IgD-negative memory B cell (primary cell): ENCODE measurements around the gene ATP5F1E. TPM values are rescaled to one million over a fixed set of nuclear protein-coding genes. Genes with fewer than 3 reads are reported as not detected.

Experiments used
- H3K27ac Mint-ChIP-seq, 3 donors: one replicate each; pipeline ENCODE4 v1.8.0; 2020 to 2022; ENCODE audit warnings: mild to moderate bottlenecking in 3 of 3, mixed read lengths in 3 of 3, moderate library complexity in 1 of 3
- H3K27me3 Mint-ChIP-seq: one replicate; pipeline ENCODE4 v1.8.0; 2021; ENCODE audit warnings: mixed read lengths
- H3K36me3 Mint-ChIP-seq: one replicate; pipeline ENCODE4 v1.8.0; 2020; ENCODE audit warnings: mild to moderate bottlenecking, mixed read lengths
- H3K4me1 Mint-ChIP-seq, 3 donors: one replicate each; pipeline ENCODE4 v1.8.0; 2020 to 2022; ENCODE audit warnings: mixed read lengths in 3 of 3, mild to moderate bottlenecking in 1 of 3
- H3K4me3 Mint-ChIP-seq, 4 donors: one replicate each; pipeline ENCODE4 v1.8.0; 2020 to 2022; ENCODE audit warnings: mild to moderate bottlenecking in 4 of 4, mixed read lengths in 4 of 4, moderate library complexity in 3 of 4
- H3K9me3 Mint-ChIP-seq, 3 donors: one replicate each; pipeline ENCODE4 v1.8.0; 2020 to 2021; ENCODE audit warnings: mixed read lengths in 3 of 3, mild to moderate bottlenecking in 1 of 3
- polyA plus RNA-seq: library from polyadenylated mRNA; unstranded; fragments of 300-500 nt; fragmentation: Illumina TruSeq; gene quantifications from one replicate; pipeline ENCODE4 v1.2.3, GENCODE V29; 2021

ATP5F1E gene
- polyA plus RNA-seq, 1 donor from 2014 or later: 103 TPM

GRCh38 chr20:59010321-59010994 is 21.7 kb downstream of the ATP5F1E start:
- H3K27me3 Mint-ChIP-seq: no peaks in the 10 kb centered on the region
- peak overlapping the region in 1 of 4 donors; percentile 76 for H3K4me3 Mint-ChIP-seq
- peaks cover 15 to 28% (median 15%) of the 10 kb centered on the region in 3 donors for H3K4me1 Mint-ChIP-seq
- peaks cover 4% of the 10 kb centered on the region for H3K36me3 Mint-ChIP-seq
- H3K27ac Mint-ChIP-seq: peak overlapping the region in 1 of 3 donors; percentile 65
- H3K9me3 Mint-ChIP-seq: no peaks in the 10 kb centered on the region

GRCh38 chr20:59008715-59009336 is 23.3 kb downstream of the ATP5F1E start:
- Mint-ChIP-seq H3K27ac (peak overlapping the region; percentile 86 to 96 (median 96)), H3K36me3 (peaks cover 9% of the 10 kb centered on the region), H3K27me3 (no peaks in the 10 kb centered on the region), H3K4me3 (peak overlapping the region in 3 of 4 donors; percentile 73 to 98 (median 73)), H3K4me1 (peaks cover 19 to 33% (median 25%) of the 10 kb centered on the region in 3 donors), H3K9me3 (no peaks in the 10 kb centered on the region)

DNA sequence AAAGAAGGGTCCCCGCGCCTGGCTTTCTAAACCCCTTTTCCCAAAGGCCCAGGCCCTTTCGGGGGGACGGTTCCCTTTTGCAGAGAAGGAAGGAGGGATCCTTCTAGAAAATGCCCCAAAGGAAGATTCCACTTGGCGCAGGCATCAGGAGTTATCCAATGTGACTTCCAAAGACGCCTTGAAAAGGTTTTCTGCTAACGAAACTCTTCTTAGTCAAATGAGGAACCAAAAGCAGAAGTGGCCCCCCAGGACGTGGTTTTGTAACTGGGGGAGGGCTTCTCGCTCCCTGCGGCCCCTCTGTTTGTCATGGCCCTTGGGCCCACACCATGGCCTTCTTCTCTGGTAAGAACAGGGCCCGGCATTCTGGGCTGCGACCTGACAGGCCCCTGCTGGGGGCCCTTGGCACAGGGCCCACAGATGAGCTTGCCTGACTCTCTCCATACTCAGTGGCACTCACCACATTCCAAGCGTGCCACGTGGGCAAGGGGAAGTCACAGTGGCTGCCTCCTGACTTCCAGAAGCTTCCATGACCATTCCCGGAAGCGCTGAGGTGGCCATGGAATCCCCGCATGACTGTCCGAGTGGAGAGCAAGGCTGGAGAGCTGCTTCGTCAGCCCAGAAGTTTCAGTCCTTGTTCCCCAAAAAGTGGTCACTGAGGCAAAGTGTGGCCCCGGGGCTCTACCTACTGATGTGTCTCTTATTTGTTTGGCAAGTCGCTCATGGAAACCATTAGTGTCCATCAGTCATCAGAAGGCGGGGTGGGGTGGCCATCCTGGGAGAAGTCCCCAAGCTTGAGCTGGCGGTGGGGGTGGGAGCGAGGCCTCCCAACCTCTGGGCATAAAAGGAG is 24.2 kb downstream of the ATP5F1E start:
- Mint-ChIP-seq H3K27me3 (no peaks in the 10 kb centered on the region), H3K9me3 (no peaks in the 10 kb centered on the region), H3K27ac (peak overlapping the region; percentile 86 to 96 (median 96)), H3K36me3 (peaks cover 11% of the 10 kb centered on the region), H3K4me1 (peaks cover 23 to 42% (median 29%) of the 10 kb centered on the region in 3 donors), H3K4me3 (peak overlapping the region; percentile 95 to 100 (median 96))

GRCh38 chr20:59006864-59007664 is 25.1 kb downstream of the ATP5F1E start, which contains the start of gene CTSZ:
Gene CTSZ, minus strand, starts transcription at chr20:59007254. Its CDS starts 126 bp downstream, at chr20:59007128.
- peaks cover 31 to 38% (median 32%) of the 10 kb centered on the region in 3 donors for H3K4me1 Mint-ChIP-seq
- H3K4me3 Mint-ChIP-seq: peak within 1 kb of the TSS; percentile 95 to 100 (median 98)
- H3K27me3 Mint-ChIP-seq: no peaks in the 10 kb centered on the region
- peak within 1 kb of the TSS; percentile 96 to 99 (median 97) for H3K27ac Mint-ChIP-seq
- H3K9me3 Mint-ChIP-seq: no peaks in the 10 kb centered on the region
- H3K36me3 Mint-ChIP-seq: peaks cover 11% of the 10 kb centered on the region

DNA sequence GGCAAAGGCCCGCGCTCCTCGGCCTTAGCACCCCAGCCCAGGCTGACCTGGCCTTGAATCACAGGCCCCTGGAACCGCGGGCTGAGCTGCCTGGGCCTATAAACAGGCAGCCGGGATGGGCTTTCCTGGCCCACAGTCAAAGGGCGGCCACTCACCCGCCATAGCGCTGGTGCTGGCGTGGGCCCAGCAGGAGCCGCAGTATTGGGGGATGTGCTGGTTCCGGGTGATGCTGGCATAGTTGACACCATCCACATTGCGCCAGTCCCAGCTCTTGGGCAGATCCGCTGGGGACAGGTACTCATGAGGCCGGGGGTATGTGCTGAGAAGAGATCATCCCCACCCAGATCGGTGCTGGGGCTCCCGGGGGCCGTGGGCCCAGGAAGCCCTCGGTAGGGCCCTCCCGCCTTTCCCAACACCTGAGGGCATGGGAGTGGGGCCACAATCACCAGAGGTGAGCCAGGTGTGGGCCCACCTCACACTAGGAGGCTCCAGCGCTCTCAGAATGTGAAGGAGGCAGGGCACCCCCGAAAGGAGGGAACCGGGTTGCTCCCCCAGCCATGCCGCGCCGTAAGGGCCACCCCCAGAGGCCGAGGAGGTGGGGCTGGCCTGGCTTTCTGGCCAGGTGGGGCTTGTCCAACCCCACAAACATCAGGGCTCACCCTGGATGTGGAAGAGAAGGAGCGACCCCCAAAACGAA is 25.8 kb downstream of the ATP5F1E start:
- H3K36me3 Mint-ChIP-seq: peaks cover 8% of the 10 kb centered on the region

DNA sequence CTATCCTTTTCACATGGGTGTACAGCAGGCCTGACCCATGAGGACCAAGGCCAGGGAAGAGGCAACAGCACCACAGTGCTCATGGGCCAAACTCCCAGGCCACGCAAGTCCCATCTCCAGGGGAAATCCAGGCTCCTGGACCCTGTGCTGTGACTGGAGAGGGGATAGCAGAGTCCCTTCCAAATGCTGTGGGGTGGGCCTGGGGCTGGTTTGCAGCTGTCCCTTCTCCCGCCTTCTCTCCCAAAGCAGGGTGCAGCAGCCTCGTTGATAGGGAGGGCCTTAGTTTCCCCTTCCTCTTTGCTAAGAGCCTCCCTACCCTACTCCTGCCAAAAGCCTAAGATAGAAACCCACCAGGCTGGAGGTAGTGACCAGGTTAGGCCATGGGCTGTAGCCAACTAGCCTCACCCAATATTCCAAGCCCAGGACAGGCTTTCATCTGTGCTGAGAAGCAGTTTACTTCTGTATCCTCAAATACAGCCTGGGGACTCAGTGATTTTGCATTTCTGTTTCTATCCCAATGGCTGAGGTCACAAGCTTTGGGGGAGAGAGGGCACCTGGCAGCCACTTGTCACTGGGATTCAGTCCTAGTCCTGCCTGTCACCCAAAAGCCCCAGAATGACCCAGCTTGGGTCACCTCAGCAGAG is 26.5 kb downstream of the ATP5F1E start:
- no peaks in the 10 kb centered on the region for H3K27me3 Mint-ChIP-seq
- H3K27ac Mint-ChIP-seq: peak overlapping the region; percentile 95 to 99 (median 97)
- no peaks in the 10 kb centered on the region for H3K9me3 Mint-ChIP-seq
- peak overlapping the region; percentile 89 to 97 (median 94) for H3K4me3 Mint-ChIP-seq
- peaks cover 8% of the 10 kb centered on the region for H3K36me3 Mint-ChIP-seq
- H3K4me1 Mint-ChIP-seq: peaks cover 29 to 37% (median 31%) of the 10 kb centered on the region in 3 donors

More for the DNA sequence above, 25.8 kb downstream of the ATP5F1E start:
- Mint-ChIP-seq H3K4me1 (peaks cover 29 to 37% (median 31%) of the 10 kb centered on the region in 3 donors), H3K9me3 (no peaks in the 10 kb centered on the region), H3K27me3 (no peaks in the 10 kb centered on the region), H3K27ac (peak overlapping the region; percentile 95 to 99 (median 97)), H3K4me3 (peak overlapping the region; percentile 89 to 97 (median 94))

DNA sequence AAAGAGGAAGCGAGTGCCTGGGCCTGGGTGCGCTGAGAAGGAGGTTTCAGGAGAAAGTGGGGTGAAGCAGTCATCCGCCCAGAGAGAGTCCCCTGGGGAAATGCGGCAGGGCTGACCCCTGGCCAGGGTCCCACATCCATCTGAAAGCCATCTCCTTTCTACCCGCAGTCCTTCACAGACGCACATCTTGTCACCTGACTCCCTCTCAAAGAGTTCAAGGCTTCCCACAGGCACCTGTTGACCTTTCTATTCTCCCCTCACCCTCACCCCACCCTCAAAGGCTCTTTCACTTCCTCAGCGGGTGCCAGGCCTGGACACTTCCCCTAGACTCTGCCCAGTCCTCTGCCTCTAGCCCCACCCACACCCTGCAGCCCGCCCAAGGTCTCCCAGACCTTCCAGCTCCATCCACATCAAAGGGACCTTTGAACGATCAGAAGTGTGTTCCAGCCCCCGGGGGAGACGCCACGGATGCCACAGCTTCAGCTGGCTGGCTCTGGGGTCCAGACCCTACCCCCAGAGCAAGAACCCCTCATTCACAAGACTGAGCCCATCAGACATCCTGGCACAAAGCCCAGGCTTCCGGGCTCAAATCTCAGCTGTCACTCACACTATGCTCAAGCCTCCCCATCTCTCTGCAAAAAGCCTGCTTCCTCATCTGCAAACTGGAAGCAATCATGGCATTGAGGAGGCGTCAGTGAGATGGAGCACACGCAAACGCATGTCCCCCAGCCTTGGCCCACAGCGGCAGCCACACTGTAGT is 27.2 kb downstream of the ATP5F1E start:
- Mint-ChIP-seq H3K4me3 (peak overlapping the region; percentile 89 to 97 (median 94)), H3K4me1 (peaks cover 27 to 33% (median 30%) of the 10 kb centered on the region in 3 donors), H3K27me3 (no peaks in the 10 kb centered on the region), H3K27ac (peak overlapping the region; percentile 95 to 99 (median 97)), H3K36me3 (peaks cover 8% of the 10 kb centered on the region), H3K9me3 (no peaks in the 10 kb centered on the region)

DNA sequence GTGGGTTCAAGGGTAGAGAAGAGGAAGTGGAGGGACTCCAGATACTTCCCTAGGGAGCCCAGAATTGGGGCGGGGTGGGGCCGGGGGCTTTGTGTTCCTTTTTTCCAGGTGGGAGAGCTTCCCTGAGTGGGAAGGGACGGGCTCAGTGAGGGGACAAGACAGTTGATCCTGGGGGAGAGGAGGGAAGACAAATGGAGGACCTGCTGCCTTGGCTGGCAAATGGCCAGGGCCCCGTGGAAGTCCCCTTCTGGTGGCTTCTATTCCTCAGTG is 27.7 kb downstream of the ATP5F1E start:
- peak overlapping the region; percentile 89 to 97 (median 94) for H3K4me3 Mint-ChIP-seq
- peaks cover 8% of the 10 kb centered on the region for H3K36me3 Mint-ChIP-seq
- H3K9me3 Mint-ChIP-seq: no peaks in the 10 kb centered on the region
- no peaks in the 10 kb centered on the region for H3K27me3 Mint-ChIP-seq
- peaks cover 27 to 31% (median 29%) of the 10 kb centered on the region in 3 donors for H3K4me1 Mint-ChIP-seq
- peak overlapping the region; percentile 95 to 99 (median 97) for H3K27ac Mint-ChIP-seq

DNA sequence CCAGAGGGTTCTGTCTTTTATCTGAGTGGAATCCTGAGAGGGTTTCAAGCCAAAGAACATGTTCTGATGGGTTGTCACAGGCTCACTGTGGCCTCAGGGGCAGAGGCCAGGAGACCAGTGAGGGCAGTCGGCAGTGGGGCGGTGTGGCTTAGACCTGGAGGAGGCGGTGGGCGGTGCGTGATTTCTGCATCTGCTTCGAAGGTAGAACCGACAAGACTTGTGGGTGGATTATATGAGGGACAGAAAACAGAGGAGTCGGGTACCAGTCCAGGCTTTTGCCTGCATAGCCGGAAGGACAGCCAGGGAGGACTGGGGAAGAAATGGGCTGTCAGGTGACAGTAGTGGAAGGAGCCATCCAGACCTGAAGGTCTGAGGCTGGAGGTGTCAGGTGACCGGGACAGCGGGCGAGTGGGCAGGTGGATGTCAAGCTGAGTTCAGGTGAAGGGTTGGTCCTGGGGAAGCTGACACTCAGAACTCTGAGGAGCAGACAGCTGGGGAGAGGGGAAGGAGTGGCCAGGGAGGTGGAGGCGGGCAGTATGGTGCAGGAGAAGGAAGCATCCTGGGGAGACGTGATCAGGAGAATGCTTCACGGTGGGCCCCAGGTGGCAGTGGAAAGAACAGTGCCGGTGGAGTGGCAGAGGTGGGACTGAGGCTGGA is 28.2 kb downstream of the ATP5F1E start:
- Mint-ChIP-seq H3K27ac (peak overlapping the region; percentile 95 to 99 (median 97)), H3K27me3 (no peaks in the 10 kb centered on the region), H3K4me3 (peak overlapping the region; percentile 89 to 97 (median 94)), H3K36me3 (peaks cover 8% of the 10 kb centered on the region), H3K4me1 (peaks cover 27 to 31% (median 28%) of the 10 kb centered on the region in 3 donors), H3K9me3 (no peaks in the 10 kb centered on the region)

DNA sequence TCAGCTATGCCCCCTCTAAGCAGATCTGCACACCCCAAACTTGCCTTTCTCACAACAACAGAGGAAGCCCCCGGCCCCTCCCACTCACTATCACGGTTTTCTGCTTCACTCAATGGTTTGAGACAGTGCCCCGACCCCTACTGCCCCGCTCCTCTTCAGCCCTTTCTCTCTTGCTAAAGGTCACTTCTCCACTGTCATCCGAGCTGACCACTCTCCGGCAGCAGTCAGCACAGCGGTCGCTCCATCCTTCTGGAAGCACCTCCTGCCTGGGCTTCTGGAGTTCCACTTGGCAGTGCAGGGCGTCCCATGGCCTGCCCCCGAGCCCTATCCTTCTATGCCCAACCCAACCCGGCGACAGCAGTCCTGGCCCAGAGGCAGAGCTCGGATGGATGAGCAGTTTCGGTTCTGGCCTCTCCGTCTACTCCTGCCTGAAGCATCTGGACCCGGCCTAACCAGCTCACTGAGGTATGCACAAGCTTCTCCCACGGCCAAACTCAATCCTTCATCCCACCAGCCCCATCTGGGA is 29.2 kb downstream of the ATP5F1E start:
- H3K4me1 Mint-ChIP-seq: peaks cover 25 to 27% (median 26%) of the 10 kb centered on the region in 3 donors
- H3K36me3 Mint-ChIP-seq: peaks cover 8% of the 10 kb centered on the region
- H3K4me3 Mint-ChIP-seq: peak overlapping the region; percentile 38 to 97 (median 86)
- H3K27me3 Mint-ChIP-seq: no peaks in the 10 kb centered on the region
- peak overlapping the region; percentile 95 to 99 (median 97) for H3K27ac Mint-ChIP-seq
- no peaks in the 10 kb centered on the region for H3K9me3 Mint-ChIP-seq

DNA sequence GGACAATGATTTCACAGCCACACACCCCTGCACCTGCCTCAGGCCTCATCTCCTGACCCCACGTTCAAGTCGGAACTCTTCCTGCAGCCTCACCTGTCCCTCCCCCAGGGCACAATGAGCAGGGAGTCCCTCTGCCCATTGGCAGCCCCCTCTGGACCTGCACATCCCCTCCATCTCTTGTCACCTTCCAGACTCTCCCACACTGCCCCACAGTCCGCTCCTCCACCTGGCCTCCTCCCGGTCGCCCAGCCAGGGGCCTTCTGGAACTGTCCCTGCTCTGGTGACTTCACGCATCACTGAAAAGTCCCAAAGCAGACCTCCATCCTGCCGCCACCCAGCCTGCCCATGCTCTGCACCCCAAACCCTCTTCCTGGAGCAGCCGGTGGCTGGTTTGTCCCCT is 29.7 kb downstream of the ATP5F1E start:
- Mint-ChIP-seq H3K27ac (peak overlapping the region; percentile 95 to 99 (median 97)), H3K4me1 (peaks cover 21 to 27% (median 25%) of the 10 kb centered on the region in 3 donors), H3K4me3 (peak overlapping the region; percentile 38 to 97 (median 65))

More for the DNA sequence above, 29.7 kb downstream of the ATP5F1E start:
- Mint-ChIP-seq H3K36me3 (peaks cover 8% of the 10 kb centered on the region), H3K27me3 (no peaks in the 10 kb centered on the region), H3K9me3 (no peaks in the 10 kb centered on the region)
